DMS153 (cell line): ENCODE data around the gene TRHDE.

ENCODE experiments used
- DNase-seq: peaks from one replicate; lab custom pipeline; 2025; lab: John Stamatoyannopoulos, UW

TRHDE gene

DNA sequence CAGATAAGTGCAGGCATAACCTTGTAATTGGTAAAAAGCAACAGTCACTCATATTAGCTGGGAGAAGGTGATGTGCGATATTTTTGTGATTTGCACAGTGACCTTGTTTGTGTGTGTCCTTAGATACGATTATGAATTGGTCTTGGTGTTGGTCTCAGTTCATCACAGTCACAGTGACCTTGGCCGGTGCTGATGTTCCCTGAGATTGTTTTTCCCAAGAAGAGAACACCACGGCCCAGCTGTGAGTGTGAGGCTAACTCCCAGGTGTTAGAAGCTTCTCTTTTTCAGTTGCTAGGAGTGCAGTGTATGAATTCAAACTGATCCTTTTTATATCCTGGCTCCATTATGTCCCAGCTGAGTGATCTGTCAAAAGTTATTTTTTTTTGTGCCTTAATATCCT, 46.2 kb downstream of the TRHDE start:
- DNase-seq = no peak

GRCh38 chr12:72323881-72324280, 51.7 kb downstream of the TRHDE start:
- no peak for DNase-seq

- no peak for DNase-seq
These were observed 58.1 kb downstream of the TRHDE start for GRCh38 chr12:72330301-72330700.

DNA sequence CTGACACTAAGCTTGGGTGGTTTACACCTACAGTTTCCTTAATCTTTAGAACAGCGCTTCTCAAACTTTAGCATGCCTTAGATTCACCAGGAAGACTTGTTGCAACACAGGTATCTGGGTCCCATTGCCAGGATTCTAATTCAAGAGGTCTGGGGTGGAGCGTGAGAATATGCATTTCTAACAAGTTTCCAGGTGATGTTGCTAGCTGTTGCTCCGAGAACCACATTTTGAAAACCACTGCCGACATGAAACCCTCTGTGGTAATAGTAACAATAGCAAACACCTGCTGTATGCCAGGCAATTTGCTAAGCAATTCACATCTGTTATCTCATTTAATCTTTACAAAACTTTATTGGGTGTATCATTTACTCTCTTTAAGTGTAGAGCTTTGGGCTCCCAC, 58.6 kb downstream of the TRHDE start:
- DNase-seq = no peak

DNA sequence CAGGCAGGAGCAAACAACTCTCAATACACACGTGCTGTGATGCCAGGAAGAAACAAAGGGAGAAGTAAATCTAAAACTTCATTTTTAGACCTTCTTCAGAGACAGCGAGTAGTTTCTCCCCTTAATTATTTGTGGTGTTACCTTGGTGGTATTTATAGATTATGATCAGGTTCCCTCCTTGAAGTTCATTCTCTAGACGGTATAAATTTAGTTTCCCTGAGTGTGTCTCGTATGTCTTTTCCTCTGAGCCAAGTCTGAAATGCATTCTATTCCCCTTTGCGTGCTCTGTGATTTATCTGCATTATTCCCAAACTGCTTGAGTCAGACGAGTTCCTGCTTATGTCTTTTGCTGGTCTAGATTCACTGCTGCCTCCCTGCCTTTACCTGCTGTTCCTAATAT, 65.2 kb downstream of the TRHDE start:
- DNase-seq = no peak

DNA sequence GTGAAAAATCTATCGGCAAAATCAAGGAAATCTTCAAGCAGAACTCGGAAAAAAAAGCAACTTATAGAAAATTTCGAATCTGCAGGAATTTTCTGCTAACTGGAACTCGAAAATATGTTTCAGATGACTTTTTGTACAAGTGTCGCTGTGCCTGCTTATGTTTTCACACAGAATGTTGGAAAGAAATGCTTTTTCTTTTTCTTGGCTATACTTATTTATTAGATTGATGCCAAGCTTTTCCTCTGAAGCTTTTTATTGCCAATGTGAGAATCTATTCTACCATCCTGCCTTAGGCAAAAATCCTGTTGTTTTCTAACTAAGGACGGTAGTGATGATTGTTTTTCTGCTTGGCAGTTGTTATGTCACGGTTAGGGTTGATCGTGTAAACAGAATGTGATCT, 65.8 kb downstream of the TRHDE start:
- DNase-seq = no peak

GRCh38 chr12:72338437-72338836, 66.3 kb downstream of the TRHDE start:
- no peak for DNase-seq

GRCh38 chr12:72346363-72346944, 74.3 kb downstream of the TRHDE start:
- peak; percentile 40 for DNase-seq

GRCh38 chr12:72349491-72349890, 77.3 kb downstream of the TRHDE start:
- DNase-seq = no peak

GRCh38 chr12:72359416-72359815, 87.2 kb downstream of the TRHDE start:
- no peak for DNase-seq

DNA sequence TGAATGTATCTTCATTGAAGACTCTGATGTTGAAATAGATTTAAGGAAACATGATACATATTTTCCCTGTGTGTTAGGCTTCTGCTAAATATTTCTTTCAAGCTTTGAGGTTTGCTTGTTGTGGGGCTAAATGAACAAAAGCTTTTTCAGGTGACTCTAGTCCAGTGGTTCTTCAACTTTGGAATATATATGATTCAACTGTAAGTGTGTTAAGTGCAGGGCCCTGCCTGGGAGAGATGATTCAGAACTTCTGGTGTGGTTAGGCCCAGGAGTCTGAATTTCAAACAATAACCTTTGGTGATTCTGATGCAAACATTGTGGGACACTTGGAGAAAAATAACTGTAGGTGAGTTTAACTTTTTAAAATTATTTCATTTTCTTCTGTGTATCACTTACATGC, 93.0 kb downstream of the TRHDE start:
- DNase-seq = no peak

GRCh38 chr12:72366255-72366654, 94.1 kb downstream of the TRHDE start:
- DNase-seq = no peak

GRCh38 chr12:72368298-72368697, 96.1 kb downstream of the TRHDE start:
- DNase-seq = no peak

DNA sequence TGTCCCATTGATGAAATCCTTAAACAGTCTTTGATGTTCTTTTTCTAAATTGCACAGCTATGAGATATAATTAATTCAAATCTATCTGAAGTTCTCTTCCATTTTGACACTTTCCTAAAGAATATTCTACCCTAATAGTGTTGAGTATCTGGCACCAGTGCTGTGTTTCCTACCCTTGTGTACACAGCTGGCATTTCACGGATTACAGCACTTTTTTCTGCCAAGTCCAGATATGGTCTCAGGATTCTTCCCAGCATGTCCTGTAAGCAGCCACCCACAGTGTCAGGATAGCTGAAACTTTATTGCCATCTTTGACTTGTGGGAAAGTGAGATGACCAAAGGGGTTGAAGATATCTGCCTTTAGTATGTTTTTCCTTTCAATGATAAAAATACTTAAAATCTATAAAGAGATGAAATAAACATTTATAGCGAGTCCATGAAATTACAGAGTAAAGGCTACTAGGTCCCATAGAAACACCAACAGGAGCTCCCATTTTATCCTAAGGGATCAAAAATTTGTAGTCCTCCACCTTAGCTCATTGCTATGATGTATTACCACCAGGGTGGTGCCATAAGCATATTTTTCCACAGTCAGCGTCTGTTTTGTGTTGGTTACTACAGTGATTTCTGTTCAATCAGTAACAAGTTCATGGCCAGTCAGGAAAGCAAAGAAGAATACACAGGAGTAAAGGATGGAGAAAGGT, 96.7 kb downstream of the TRHDE start:
- DNase-seq = no peak

- DNase-seq = no peak
These were observed 97.3 kb downstream of the TRHDE start for GRCh38 chr12:72369423-72369959.

DNA sequence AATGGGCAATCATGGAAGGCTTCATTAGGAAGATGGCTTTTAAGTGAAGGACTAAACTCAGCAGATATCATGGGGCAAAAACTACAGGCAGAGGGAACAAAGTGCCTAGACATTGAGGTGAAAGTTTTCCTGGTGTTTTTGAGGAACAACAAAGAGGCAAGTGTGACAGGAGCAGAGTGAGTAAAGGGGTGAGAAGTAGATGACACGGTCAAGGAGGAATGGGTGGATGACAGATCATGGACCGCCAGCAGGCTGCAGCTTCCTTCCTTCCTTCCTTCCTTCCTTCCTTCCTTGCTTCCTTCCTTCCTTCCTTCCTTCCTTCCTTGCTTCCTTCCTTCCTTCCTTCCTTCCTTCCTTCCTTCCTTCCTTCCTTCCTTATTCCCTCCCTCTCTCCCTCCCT, 108.3 kb downstream of the TRHDE start:
- DNase-seq = no peak

GRCh38 chr12:72388322-72388721, 116.2 kb downstream of the TRHDE start:
- DNase-seq = no peak

- no peak for DNase-seq
These were observed 118.0 kb downstream of the TRHDE start for GRCh38 chr12:72390146-72390545.

DNA sequence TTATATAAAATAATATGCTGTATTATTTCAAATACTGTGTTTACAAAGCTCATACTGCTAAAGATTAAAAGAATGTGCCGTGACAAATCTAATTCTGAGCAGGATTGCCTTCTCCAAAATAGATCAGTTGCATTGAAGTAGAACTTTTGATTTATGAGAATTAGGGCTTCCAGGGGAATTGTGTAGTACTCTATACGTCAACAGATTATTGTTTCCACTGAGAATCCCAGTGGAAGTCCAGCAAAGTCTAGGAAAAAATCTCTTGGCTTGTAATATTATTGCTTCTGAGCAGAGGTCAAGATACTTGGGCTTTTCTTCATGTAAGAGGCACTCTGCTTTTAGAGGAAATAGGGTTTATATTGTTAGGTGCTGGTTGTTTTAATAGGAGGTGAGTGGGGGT, 133.9 kb downstream of the TRHDE start:
- DNase-seq = no peak

DNA sequence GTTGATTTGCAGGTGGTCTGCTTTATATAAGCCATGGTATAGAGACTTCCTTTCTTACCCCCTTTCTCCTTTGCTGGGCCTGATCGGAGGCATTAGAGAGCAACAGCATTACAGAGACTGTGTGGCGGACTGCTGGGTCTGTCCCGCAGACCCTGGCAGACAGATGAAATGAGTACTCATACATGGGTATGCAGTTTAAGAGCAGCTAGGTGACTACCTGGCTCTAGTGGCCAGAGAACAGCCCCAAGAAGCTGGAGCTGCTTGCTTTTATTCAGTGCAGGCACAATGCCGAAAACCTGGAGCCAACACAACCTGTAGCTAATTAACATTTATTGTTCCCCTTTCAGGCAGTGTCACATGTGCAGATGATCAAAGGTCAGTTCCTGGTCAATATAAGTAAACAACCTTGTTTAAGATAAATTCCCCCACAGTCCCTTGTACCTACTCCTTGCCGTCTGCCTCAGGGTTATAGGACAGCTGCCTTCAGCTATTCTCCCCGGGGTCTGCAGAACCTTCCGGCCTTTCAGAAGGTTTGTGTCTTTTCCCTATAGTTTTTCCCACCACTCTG, 160.0 kb downstream of the TRHDE start:
- DNase-seq = no peak

- no peak for DNase-seq
These were observed 161.1 kb downstream of the TRHDE start for GRCh38 chr12:72433298-72433697.

- DNase-seq = no peak
These were observed 162.8 kb downstream of the TRHDE start for GRCh38 chr12:72434999-72435398.

DNA sequence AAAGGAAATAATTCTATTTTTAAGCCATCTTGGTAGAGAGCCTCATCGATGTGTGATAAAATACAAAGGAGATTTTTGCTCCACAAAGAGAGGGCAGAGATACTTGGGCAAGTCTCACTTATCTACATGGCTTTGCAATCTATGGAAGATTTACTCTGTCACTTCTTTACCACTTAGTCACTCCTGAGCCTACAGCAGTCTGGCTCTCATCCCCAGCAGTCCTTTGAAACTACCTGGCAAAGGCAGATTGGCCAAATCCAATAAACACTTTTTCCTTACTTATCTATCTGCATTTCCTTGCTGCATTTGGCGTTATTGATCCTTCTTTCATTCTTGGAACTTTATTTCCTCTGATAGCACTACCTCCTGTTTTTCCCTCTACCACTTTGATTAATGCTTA, 170.0 kb downstream of the TRHDE start:
- no peak for DNase-seq

DNA sequence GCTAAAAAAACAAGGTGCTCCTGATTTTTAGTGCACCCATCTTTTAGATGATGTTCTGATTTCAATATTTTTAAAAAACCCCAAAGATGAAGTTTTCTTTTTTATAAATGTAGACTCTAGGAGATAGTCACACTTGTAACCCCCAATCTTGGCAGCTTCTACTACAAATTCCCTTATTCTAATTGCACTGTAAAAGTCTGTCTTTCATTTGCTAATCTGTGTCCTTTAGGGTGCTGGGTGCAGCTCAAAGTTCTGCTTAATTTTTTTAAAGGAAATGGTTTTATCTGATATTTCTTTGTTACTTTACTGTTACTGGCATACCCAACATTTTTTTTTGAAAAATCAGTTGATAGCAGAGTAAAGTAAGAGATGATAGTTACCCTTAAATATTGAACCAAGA, 172.0 kb downstream of the TRHDE start:
- DNase-seq = no peak
